ENCODE measurements around the gene ACSF3. TPM values are rescaled to one million over a fixed set of nuclear protein-coding genes. Genes with fewer than 3 reads are reported as not detected.

ACSF3 gene
- total RNA-seq, 1 donor from 2014 or later: 36.6 TPM

GRCh38 chr16:89143911-89144675 lies 50.4 kb downstream of the ACSF3 start:
- no peak for DNase-seq (ENCODE audit: low spot score)

- DNase-seq (ENCODE audit: low spot score): no peak
Measured at GRCh38 chr16:89144681-89145080, 51.0 kb downstream of the ACSF3 start.

- no peak for DNase-seq (ENCODE audit: low spot score)
Measured at GRCh38 chr16:89145406-89146161, 51.9 kb downstream of the ACSF3 start.

- DNase-seq (ENCODE audit: low spot score): no peak
Measured at GRCh38 chr16:89146211-89147005, 52.8 kb downstream of the ACSF3 start.

GRCh38 chr16:89147085-89147817 lies 53.6 kb downstream of the ACSF3 start:
- no peak for DNase-seq (ENCODE audit: low spot score)

- DNase-seq (ENCODE audit: low spot score): no peak
Measured at GRCh38 chr16:89149386-89149785, 55.7 kb downstream of the ACSF3 start.

GRCh38 chr16:89150090-89150835 lies 56.6 kb downstream of the ACSF3 start:
- DNase-seq (ENCODE audit: low spot score): peak; percentile 50

GRCh38 chr16:89150981-89151380 lies 57.3 kb downstream of the ACSF3 start:
- DNase-seq (ENCODE audit: low spot score): peak; percentile 52

- no peak for DNase-seq (ENCODE audit: low spot score)
Measured at GRCh38 chr16:89152831-89153700, 59.4 kb downstream of the ACSF3 start.

- DNase-seq (ENCODE audit: low spot score): no peak
Measured at GRCh38 chr16:89153848-89154271, 60.2 kb downstream of the ACSF3 start.

GRCh38 chr16:89154390-89155183 lies 60.9 kb downstream of the ACSF3 start:
- no peak for DNase-seq (ENCODE audit: low spot score)

GRCh38 chr16:89155184-89155679 lies 61.6 kb downstream of the ACSF3 start:
- DNase-seq (ENCODE audit: low spot score): peak; percentile 78

GRCh38 chr16:89155851-89156739 lies 62.4 kb downstream of the ACSF3 start:
- DNase-seq (ENCODE audit: low spot score): no peak

- DNase-seq (ENCODE audit: low spot score): no peak
Measured at GRCh38 chr16:89156740-89157645, 63.3 kb downstream of the ACSF3 start.

GRCh38 chr16:89157778-89158177 lies 64.1 kb downstream of the ACSF3 start:
- no peak for DNase-seq (ENCODE audit: low spot score)

- DNase-seq (ENCODE audit: low spot score): no peak
Measured at GRCh38 chr16:89159066-89159849, 65.6 kb downstream of the ACSF3 start.

Data from umbilical cord (tissue), 2 donors.